HG03135 (cell line): ENCODE data around the gene ROBO1.
"Not testable (repeated sequence)": the region's sequence is repeated elsewhere in the genome, so short reads cannot be mapped to it uniquely, and the experiment has no call there.

Experiments
- ATAC-seq: cut with Tn5 transposase; IDR thresholded peaks from one replicate; pipeline ENCODE4 v1.9.1; 2021; ENCODE audit warnings: mild to moderate bottlenecking, moderate library complexity; ENCODE audit not compliant: unreplicated experiment

ROBO1 gene

GRCh38 chr3:78724364-78724763 is 1043.4 kb downstream of the ROBO1 start:
- ATAC-seq = not testable (repeated sequence)

GRCh38 chr3:78721771-78722543 is 1045.8 kb downstream of the ROBO1 start:
- no peak for ATAC-seq

DNA sequence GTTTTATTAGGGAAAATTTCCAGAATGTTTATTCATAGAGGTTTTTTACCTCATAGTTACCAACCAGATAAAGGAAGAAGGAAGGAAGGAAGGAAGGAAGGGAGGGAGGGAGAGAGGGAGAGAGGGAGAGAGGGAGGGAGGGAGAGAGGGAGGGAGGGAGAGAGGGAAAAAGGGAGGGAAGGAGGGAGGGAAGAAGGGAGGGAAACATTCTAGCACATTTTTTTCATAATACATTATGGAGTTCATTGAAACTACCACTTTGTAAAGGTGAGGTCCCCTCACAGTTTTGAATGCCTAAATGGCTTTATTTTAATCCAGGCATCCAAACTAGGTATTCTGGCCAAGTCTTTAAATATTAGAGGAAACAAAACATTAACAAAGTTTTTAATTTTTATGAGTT is 1049.1 kb downstream of the ROBO1 start:
- no peak for ATAC-seq

- ATAC-seq = no peak
These were observed 1050.8 kb downstream of the ROBO1 start for GRCh38 chr3:78717041-78717440.

DNA sequence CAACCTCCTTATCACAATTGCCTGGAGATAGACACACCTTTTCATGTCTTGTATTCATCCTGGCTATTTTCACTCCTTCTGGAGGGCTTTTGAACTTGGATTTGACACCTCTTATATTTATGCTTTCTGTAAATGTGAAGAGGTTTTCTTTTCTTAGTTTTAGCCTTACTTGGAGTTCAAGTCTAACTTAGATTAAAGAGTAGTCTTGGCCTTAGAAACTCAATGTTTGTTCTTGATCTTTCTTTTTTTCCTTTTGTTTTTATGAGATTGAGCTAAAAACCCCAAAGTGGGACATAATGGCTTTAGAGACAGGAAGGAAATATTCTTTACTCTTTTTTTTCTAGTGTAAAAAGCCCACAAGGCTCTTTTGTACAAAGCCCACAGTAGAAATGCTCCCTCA is 1054.9 kb downstream of the ROBO1 start:
- no peak for ATAC-seq

- no peak for ATAC-seq
These were observed 1055.5 kb downstream of the ROBO1 start for GRCh38 chr3:78712270-78712669.

- ATAC-seq = no peak
These were observed 1059.2 kb downstream of the ROBO1 start for GRCh38 chr3:78708565-78709073.

- ATAC-seq = no peak
These were observed 1060.2 kb downstream of the ROBO1 start for GRCh38 chr3:78707609-78708008.

GRCh38 chr3:78706906-78707523 is 1060.8 kb downstream of the ROBO1 start:
- no peak for ATAC-seq

GRCh38 chr3:78703944-78704343 is 1063.9 kb downstream of the ROBO1 start:
- no peak for ATAC-seq

DNA sequence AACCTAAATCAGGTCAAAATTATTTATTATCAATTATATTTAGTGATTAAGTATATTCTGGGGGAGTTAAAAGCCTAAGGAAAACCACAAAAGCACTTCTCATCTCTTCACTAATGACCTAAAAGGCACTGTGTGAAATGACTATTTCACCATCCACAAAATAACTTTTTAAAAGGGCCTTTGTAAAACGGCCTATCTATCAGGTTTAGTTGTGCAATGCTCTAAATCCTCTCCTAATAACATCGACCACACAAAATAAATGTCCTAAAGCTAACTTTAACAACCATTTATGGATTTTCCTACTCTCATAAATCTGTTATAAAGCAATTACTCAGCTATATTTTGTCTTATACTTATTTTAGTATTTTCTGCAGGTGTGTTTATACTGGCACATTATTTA is 1066.3 kb downstream of the ROBO1 start:
- ATAC-seq = no peak

DNA sequence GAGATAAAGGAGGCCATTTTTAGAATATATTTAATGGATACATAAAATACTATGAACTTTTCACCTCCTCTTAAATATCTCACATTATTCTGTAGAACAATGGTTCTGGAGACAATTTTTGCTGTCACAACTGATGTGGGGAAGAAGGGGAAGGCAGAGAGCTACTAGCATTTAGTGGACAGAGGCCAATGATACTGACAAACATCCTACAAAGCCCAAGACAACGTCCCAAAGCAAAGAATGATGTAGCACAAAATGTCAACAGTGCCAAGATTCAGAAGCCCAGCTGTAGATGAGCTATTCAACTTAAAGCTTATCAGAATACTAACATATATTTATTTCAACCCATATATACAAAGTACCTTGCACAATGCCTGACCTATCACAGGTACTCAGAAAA is 1069.4 kb downstream of the ROBO1 start:
- ATAC-seq = no peak

DNA sequence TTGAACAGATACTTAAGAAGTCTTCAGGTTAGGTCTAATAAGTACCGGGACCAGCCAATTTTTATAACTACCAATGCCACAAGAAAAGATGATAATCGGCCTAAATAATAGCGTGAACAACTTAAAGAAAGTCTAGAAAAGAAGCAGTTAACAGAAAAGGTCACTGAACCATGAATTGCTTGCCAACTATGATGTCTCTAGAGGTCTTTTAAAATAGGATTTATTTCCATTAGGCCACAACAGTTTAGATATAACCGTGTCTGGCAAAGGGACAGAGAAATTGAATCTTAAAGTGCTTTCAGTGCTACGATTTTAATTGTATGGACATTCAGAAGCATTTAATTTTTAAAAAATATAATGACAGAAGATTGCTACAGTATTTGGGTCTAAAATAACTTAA is 1070.4 kb downstream of the ROBO1 start:
- no peak for ATAC-seq

- ATAC-seq = no peak
These were observed 1077.0 kb downstream of the ROBO1 start for GRCh38 chr3:78690766-78691165.

- ATAC-seq = no peak
These were observed 1078.4 kb downstream of the ROBO1 start for GRCh38 chr3:78689378-78689777.

DNA sequence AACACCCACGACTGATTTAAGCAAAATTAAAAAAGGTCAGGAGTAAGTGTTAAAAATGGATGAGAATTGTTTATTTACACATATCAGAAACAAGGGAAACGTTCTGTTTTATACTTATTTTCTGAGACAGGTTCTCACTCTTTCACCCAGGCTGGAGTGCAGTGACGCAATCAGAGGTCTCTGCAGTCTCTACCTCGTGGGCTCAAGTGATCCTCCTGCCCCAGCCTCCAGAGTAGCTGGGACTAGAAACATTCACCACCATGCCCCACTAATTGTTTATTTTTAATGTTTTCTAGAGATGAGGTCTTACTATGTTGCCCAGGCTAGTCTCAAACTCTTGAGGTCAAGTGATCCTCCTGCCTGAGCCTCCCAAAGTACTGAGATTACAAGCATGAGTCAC is 1080.3 kb downstream of the ROBO1 start:
- no peak for ATAC-seq

DNA sequence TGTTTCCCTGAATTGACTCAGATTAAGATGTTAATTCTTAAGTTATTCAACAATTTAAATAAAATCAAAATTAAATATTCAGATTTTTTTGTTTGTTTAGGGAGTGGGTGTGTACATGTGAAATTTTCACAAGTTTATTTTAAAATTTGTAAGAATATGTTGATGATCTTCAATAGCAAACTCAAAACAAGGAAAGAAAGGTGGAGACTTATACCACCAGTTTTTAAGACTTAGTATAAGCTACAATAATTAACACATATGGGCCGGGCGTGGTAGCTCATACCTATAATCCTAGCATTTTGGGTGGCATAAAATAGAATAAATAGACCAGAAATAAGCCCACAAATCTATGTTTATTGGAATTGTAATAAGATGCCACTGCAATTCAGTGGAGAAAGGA is 1084.5 kb downstream of the ROBO1 start:
- no peak for ATAC-seq

GRCh38 chr3:78675119-78675805 is 1092.5 kb downstream of the ROBO1 start:
- not testable (repeated sequence) for ATAC-seq

DNA sequence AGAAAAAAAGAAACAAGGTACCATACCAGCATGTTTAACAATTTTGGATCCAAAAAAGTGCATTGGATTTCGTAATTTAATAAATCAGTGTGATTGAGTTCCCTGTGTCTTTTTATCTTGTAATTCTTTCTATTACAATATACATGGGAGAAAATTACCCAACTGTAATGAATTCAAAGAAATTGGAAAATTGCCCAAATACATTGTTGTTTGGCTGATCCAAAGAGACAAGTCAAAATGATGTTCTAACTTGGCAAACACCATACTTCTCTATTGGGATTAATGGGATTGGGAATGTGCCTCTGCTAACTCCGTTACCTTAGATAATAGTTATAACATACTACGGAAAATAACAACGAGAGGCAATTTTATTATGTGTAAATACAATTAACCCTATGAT is 1097.1 kb downstream of the ROBO1 start:
- ATAC-seq = no peak

DNA sequence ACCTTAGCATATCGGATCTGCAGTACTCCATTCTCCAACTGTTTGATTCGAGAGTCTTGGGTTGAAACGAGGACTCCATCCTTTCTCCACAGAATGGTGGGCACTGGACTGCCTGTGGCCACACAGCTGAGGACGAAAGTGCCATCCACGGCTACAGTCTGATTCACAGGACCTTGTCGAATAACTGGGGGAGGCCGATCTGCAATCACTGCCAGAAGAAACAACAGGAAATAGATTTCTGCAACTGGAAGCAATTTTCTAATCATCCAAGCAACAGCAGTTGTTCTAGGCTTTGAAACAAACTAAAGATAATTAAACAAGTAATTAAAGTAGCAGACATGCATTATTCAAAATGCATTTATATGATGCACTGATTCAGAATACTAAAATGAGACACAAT is 1097.7 kb downstream of the ROBO1 start:
- ATAC-seq = no peak

DNA sequence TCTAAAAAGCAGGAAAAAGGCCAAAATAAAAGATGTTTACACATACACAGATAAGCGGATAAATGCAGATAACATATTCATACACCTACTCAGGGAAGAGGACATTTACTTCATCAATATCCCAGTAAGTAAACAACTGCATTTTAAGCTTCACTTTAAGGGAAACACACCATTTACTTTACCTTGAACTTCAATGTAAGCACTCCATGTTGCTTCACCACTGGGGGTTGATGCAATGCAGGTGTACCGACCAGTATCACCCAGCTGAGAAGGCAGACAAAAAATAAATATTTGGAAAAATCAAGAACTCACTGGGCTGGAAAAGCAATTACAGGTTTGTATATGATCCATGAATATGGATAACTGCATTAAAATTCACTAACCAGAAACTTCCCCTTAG is 1099.5 kb downstream of the ROBO1 start:
- no peak for ATAC-seq

GRCh38 chr3:78666470-78666800 is 1101.4 kb downstream of the ROBO1 start:
- ATAC-seq = no peak
